NCI-H2196 treated with DMSO at 0.1 percent for 48 hours (cell line): ENCODE measurements around the gene AMN.

Source experiments
- DNase-seq: peaks from one replicate; lab custom pipeline; 2025; ENCODE audit not compliant: unreplicated experiment; lab: John Stamatoyannopoulos, UW

Gene AMN

GRCh38 chr14:102942069-102942468 is 19.6 kb downstream of the AMN start:
- DNase-seq, result no peak

GRCh38 chr14:102943454-102943853 is 21.0 kb downstream of the AMN start:
- no peak for DNase-seq

- DNase-seq, result no peak
These were observed 21.5 kb downstream of the AMN start for GRCh38 chr14:102943979-102944378.

GRCh38 chr14:102944448-102945330 is 22.2 kb downstream of the AMN start:
- DNase-seq, result no peak

GRCh38 chr14:102945346-102946130 is 23.1 kb downstream of the AMN start:
- no peak for DNase-seq

- no peak for DNase-seq
These were observed 25.0 kb downstream of the AMN start for GRCh38 chr14:102947321-102948103.

GRCh38 chr14:102948698-102949061 is 26.2 kb downstream of the AMN start:
- no peak for DNase-seq

- DNase-seq, result no peak
These were observed 26.8 kb downstream of the AMN start for GRCh38 chr14:102949062-102949800.

- DNase-seq, result peak; percentile 26
These were observed 27.5 kb downstream of the AMN start for GRCh38 chr14:102949801-102950451.

- no peak for DNase-seq
These were observed 28.6 kb downstream of the AMN start for GRCh38 chr14:102951034-102951433.

GRCh38 chr14:102951799-102952198 is 29.3 kb downstream of the AMN start:
- DNase-seq, result no peak

GRCh38 chr14:102952276-102952675 is 29.8 kb downstream of the AMN start:
- DNase-seq, result no peak

- DNase-seq, result no peak
These were observed 30.6 kb downstream of the AMN start for GRCh38 chr14:102953100-102953499.

GRCh38 chr14:102954081-102954789 is 31.8 kb downstream of the AMN start:
- no peak for DNase-seq

- no peak for DNase-seq
These were observed 33.4 kb downstream of the AMN start for GRCh38 chr14:102955636-102956408.

GRCh38 chr14:102957222-102957621 is 34.8 kb downstream of the AMN start:
- DNase-seq, result no peak

GRCh38 chr14:102958461-102958860 is 36.0 kb downstream of the AMN start:
- no peak for DNase-seq

- no peak for DNase-seq
These were observed 39.7 kb downstream of the AMN start for GRCh38 chr14:102962111-102962627.
